Measurements from ENCODE around the gene PCNX1.

The PCNX1 gene

GRCh38 chr14:70891737-70892136, 15.5 kb upstream of the PCNX1 start:
- Histone ChIP-seq H3K4me1 (ENCODE audit: control insufficient read depth, insufficient read depth, low read length) (no peaks in the 10 kb centered on the region), H3K4me3 (ENCODE audit: low read depth, low read length) (no peak overlapping the region), H3K36me3 (ENCODE audit: control insufficient read depth, insufficient read depth, low read length) (no peaks in the 10 kb centered on the region), H3K9ac (ENCODE audit: low read depth, low read length) (no peak overlapping the region), H3K27me3 (ENCODE audit: control insufficient read depth, insufficient read depth, low read length) (no peaks in the 10 kb centered on the region), H3K9me3 (ENCODE audit: control insufficient read depth, insufficient read depth, low read length) (no peaks in the 10 kb centered on the region)

GRCh38 chr14:70893062-70893845, 14.0 kb upstream of the PCNX1 start:
- no peak overlapping the region for H3K4me3 ChIP-seq (ENCODE audit: low read depth, low read length)
- H3K9me3 ChIP-seq (ENCODE audit: control insufficient read depth, insufficient read depth, low read length) = no peaks in the 10 kb centered on the region
- H3K36me3 ChIP-seq (ENCODE audit: control insufficient read depth, insufficient read depth, low read length) = no peaks in the 10 kb centered on the region
- H3K9ac ChIP-seq (ENCODE audit: low read depth, low read length) = no peak overlapping the region
- H3K4me1 ChIP-seq (ENCODE audit: control insufficient read depth, insufficient read depth, low read length) = no peaks in the 10 kb centered on the region
- H3K27me3 ChIP-seq (ENCODE audit: control insufficient read depth, insufficient read depth, low read length) = no peaks in the 10 kb centered on the region

GRCh38 chr14:70893858-70894291, 13.4 kb upstream of the PCNX1 start:
- H3K4me1 ChIP-seq (ENCODE audit: control insufficient read depth, insufficient read depth, low read length) = no peaks in the 10 kb centered on the region
- no peak overlapping the region for H3K4me3 ChIP-seq (ENCODE audit: low read depth, low read length)
- no peaks in the 10 kb centered on the region for H3K36me3 ChIP-seq (ENCODE audit: control insufficient read depth, insufficient read depth, low read length)
- H3K27me3 ChIP-seq (ENCODE audit: control insufficient read depth, insufficient read depth, low read length) = no peaks in the 10 kb centered on the region
- no peak overlapping the region for H3K9ac ChIP-seq (ENCODE audit: low read depth, low read length)
- no peaks in the 10 kb centered on the region for H3K9me3 ChIP-seq (ENCODE audit: control insufficient read depth, insufficient read depth, low read length)

GRCh38 chr14:70894868-70895267, 12.4 kb upstream of the PCNX1 start:
- no peak overlapping the region for H3K4me3 ChIP-seq (ENCODE audit: low read depth, low read length)
- no peak overlapping the region for H3K9ac ChIP-seq (ENCODE audit: low read depth, low read length)
- no peaks in the 10 kb centered on the region for H3K4me1 ChIP-seq (ENCODE audit: control insufficient read depth, insufficient read depth, low read length)
- H3K9me3 ChIP-seq (ENCODE audit: control insufficient read depth, insufficient read depth, low read length) = no peaks in the 10 kb centered on the region
- H3K27me3 ChIP-seq (ENCODE audit: control insufficient read depth, insufficient read depth, low read length) = no peaks in the 10 kb centered on the region
- no peaks in the 10 kb centered on the region for H3K36me3 ChIP-seq (ENCODE audit: control insufficient read depth, insufficient read depth, low read length)

- H3K9me3 ChIP-seq (ENCODE audit: control insufficient read depth, insufficient read depth, low read length) = no peaks in the 10 kb centered on the region
- no peaks in the 10 kb centered on the region for H3K4me1 ChIP-seq (ENCODE audit: control insufficient read depth, insufficient read depth, low read length)
- H3K9ac ChIP-seq (ENCODE audit: low read depth, low read length) = no peak overlapping the region
- no peaks in the 10 kb centered on the region for H3K36me3 ChIP-seq (ENCODE audit: control insufficient read depth, insufficient read depth, low read length)
- no peak overlapping the region for H3K4me3 ChIP-seq (ENCODE audit: low read depth, low read length)
- H3K27me3 ChIP-seq (ENCODE audit: control insufficient read depth, insufficient read depth, low read length) = no peaks in the 10 kb centered on the region
These were observed 10.9 kb upstream of the PCNX1 start for GRCh38 chr14:70896317-70896716.

GRCh38 chr14:70896981-70897380, 10.3 kb upstream of the PCNX1 start:
- no peak overlapping the region for H3K4me3 ChIP-seq (ENCODE audit: low read depth, low read length)
- no peaks in the 10 kb centered on the region for H3K9me3 ChIP-seq (ENCODE audit: control insufficient read depth, insufficient read depth, low read length)
- no peak overlapping the region for H3K9ac ChIP-seq (ENCODE audit: low read depth, low read length)
- H3K36me3 ChIP-seq (ENCODE audit: control insufficient read depth, insufficient read depth, low read length) = no peaks in the 10 kb centered on the region
- H3K27me3 ChIP-seq (ENCODE audit: control insufficient read depth, insufficient read depth, low read length) = no peaks in the 10 kb centered on the region
- H3K4me1 ChIP-seq (ENCODE audit: control insufficient read depth, insufficient read depth, low read length) = no peaks in the 10 kb centered on the region

- no peak overlapping the region for H3K4me3 ChIP-seq (ENCODE audit: low read depth, low read length)
- no peaks in the 10 kb centered on the region for H3K4me1 ChIP-seq (ENCODE audit: control insufficient read depth, insufficient read depth, low read length)
- H3K9ac ChIP-seq (ENCODE audit: low read depth, low read length) = no peak overlapping the region
These were observed 9.8 kb upstream of the PCNX1 start for GRCh38 chr14:70897464-70897863.

GRCh38 chr14:70898111-70898745, 9.0 kb upstream of the PCNX1 start:
- Histone ChIP-seq H3K9ac (ENCODE audit: low read depth, low read length) (no peak overlapping the region), H3K4me3 (ENCODE audit: low read depth, low read length) (no peak overlapping the region), H3K9me3 (ENCODE audit: control insufficient read depth, insufficient read depth, low read length) (no peaks in the 10 kb centered on the region), H3K36me3 (ENCODE audit: control insufficient read depth, insufficient read depth, low read length) (no peaks in the 10 kb centered on the region), H3K4me1 (ENCODE audit: control insufficient read depth, insufficient read depth, low read length) (no peaks in the 10 kb centered on the region), H3K27me3 (ENCODE audit: control insufficient read depth, insufficient read depth, low read length) (no peaks in the 10 kb centered on the region)

More at GRCh38 chr14:70897464-70897863, 9.8 kb upstream of the PCNX1 start:
- Histone ChIP-seq H3K36me3 (ENCODE audit: control insufficient read depth, insufficient read depth, low read length) (no peaks in the 10 kb centered on the region), H3K9me3 (ENCODE audit: control insufficient read depth, insufficient read depth, low read length) (no peaks in the 10 kb centered on the region), H3K27me3 (ENCODE audit: control insufficient read depth, insufficient read depth, low read length) (no peaks in the 10 kb centered on the region)

- H3K4me3 ChIP-seq (ENCODE audit: low read depth, low read length) = no peak overlapping the region
- H3K9me3 ChIP-seq (ENCODE audit: control insufficient read depth, insufficient read depth, low read length) = no peaks in the 10 kb centered on the region
- H3K9ac ChIP-seq (ENCODE audit: low read depth, low read length) = no peak overlapping the region
- H3K36me3 ChIP-seq (ENCODE audit: control insufficient read depth, insufficient read depth, low read length) = no peaks in the 10 kb centered on the region
- peaks cover 3% of the 10 kb centered on the region for H3K27me3 ChIP-seq (ENCODE audit: control insufficient read depth, insufficient read depth, low read length)
- H3K4me1 ChIP-seq (ENCODE audit: control insufficient read depth, insufficient read depth, low read length) = peaks cover 2% of the 10 kb centered on the region
These were observed 6.0 kb upstream of the PCNX1 start for GRCh38 chr14:70901269-70901668.

- Histone ChIP-seq H3K4me1 (ENCODE audit: control insufficient read depth, insufficient read depth, low read length) (peaks cover 6% of the 10 kb centered on the region), H3K9me3 (ENCODE audit: control insufficient read depth, insufficient read depth, low read length) (no peaks in the 10 kb centered on the region), H3K4me3 (ENCODE audit: low read depth, low read length) (no peak overlapping the region), H3K9ac (ENCODE audit: low read depth, low read length) (no peak overlapping the region), H3K36me3 (ENCODE audit: control insufficient read depth, insufficient read depth, low read length) (no peaks in the 10 kb centered on the region), H3K27me3 (ENCODE audit: control insufficient read depth, insufficient read depth, low read length) (peaks cover 3% of the 10 kb centered on the region)
These were observed 5.1 kb upstream of the PCNX1 start for GRCh38 chr14:70902184-70902583.

GRCh38 chr14:70904373-70904772, 2.9 kb upstream of the PCNX1 start:
- Histone ChIP-seq H3K27me3 (ENCODE audit: control insufficient read depth, insufficient read depth, low read length) (peaks cover 3% of the 10 kb centered on the region), H3K36me3 (ENCODE audit: control insufficient read depth, insufficient read depth, low read length) (no peaks in the 10 kb centered on the region), H3K4me3 (ENCODE audit: low read depth, low read length) (no peak overlapping the region), H3K9me3 (ENCODE audit: control insufficient read depth, insufficient read depth, low read length) (no peaks in the 10 kb centered on the region), H3K9ac (ENCODE audit: low read depth, low read length) (no peak overlapping the region), H3K4me1 (ENCODE audit: control insufficient read depth, insufficient read depth, low read length) (peaks cover 6% of the 10 kb centered on the region)

- H3K9me3 ChIP-seq (ENCODE audit: control insufficient read depth, insufficient read depth, low read length) = no peaks in the 10 kb centered on the region
- no peaks in the 10 kb centered on the region for H3K36me3 ChIP-seq (ENCODE audit: control insufficient read depth, insufficient read depth, low read length)
- H3K4me1 ChIP-seq (ENCODE audit: control insufficient read depth, insufficient read depth, low read length) = peaks cover 6% of the 10 kb centered on the region
- no peak overlapping the region for H3K4me3 ChIP-seq (ENCODE audit: low read depth, low read length)
- H3K27me3 ChIP-seq (ENCODE audit: control insufficient read depth, insufficient read depth, low read length) = peaks cover 3% of the 10 kb centered on the region
- H3K9ac ChIP-seq (ENCODE audit: low read depth, low read length) = no peak overlapping the region
These were observed 2.0 kb upstream of the PCNX1 start for GRCh38 chr14:70905301-70905700.
